H1 (cell line): ENCODE data around the gene ZNF598.

Experiments
- EP300 ChIP-seq, 2 experiments: IDR thresholded peaks; 1 replicate in 1 of 2; 2 replicates in 1 of 2; pipeline ENCODE4 v1.6.1; 2011 to 2012; ENCODE audit warnings: low read depth in 2 of 2, low read length in 2 of 2, mild to moderate bottlenecking in 2 of 2, borderline replicate concordance in 1 of 2, inconsistent platforms in 1 of 2, moderate library complexity in 1 of 2
- PHF8 ChIP-seq: fragments of 200-600 bp; sonication (generic); conservative IDR thresholded peaks from 2 replicates; pipeline ENCODE4 v1.7.1; 2012; ENCODE audit warnings: low read depth, mild to moderate bottlenecking, inconsistent platforms, low read length, moderate library complexity
- POLR2AphosphoS5 ChIP-seq: IDR thresholded peaks from 2 replicates; pipeline ENCODE4 v1.6.1; 2011; ENCODE audit warnings: low read depth, low read length
- RAD21 ChIP-seq, 2 experiments: IDR thresholded peaks in 1 of 2; conservative IDR thresholded peaks in 1 of 2; 2 replicates each; pipeline ENCODE4 v1.6.1; 2011; ENCODE audit warnings: low read depth in 2 of 2, low read length in 2 of 2, improper control_type of control experiment in 1 of 2, inconsistent platforms in 1 of 2, mild to moderate bottlenecking in 1 of 2, moderate library complexity in 1 of 2
- RXRA ChIP-seq: IDR thresholded peaks from 2 replicates; pipeline ENCODE4 v1.6.1; 2011; ENCODE audit warnings: low read depth, mild to moderate bottlenecking, low read length, moderate library complexity; ENCODE audit not compliant: insufficient read depth
- SP1 ChIP-seq: IDR thresholded peaks from 2 replicates; pipeline ENCODE4 v1.6.1; 2011; ENCODE audit warnings: low read depth, low read length

- no peak for TF ChIP-seq RXRA
- no peak for TF ChIP-seq PHF8
- no peak for TF ChIP-seq RAD21 (IDR thresholded peaks at IDR 0.05 in 1 of 2, conservative IDR thresholded peaks at IDR 0.05 in 1 of 2; ENCODE audit: low read depth in 2 of 2, low read length in 2 of 2)
- no peak for TF ChIP-seq POLR2AphosphoS5
- no peak for TF ChIP-seq SP1
- no peak for TF ChIP-seq EP300 (IDR thresholded peaks at IDR 0.05; ENCODE audit: borderline replicate concordance in 1 of 2, low read depth in 2 of 2, low read length in 2 of 2)
Observed at GRCh38 chr16:2057438-2057837, 47.8 kb upstream of the ZNF598 start.
